Right cardiac atrium (tissue), 5 donors: ENCODE data around the gene GKN2. TPM values are rescaled to one million over a fixed set of nuclear protein-coding genes. Genes with fewer than 3 reads are reported as not detected.
A peak's percentile ranks its signal among the peaks of the same experiment; 100 is the strongest.

ENCODE experiments used
- ATAC-seq, 2 donors: fragments of 200-7000 bp; cut with Tn5 transposase; one replicate each; pipeline versions ENCODE4 v1.8.0 to v1.9.1; 2020; ENCODE audit warnings: moderate library complexity in 2 of 2, mild to moderate bottlenecking in 1 of 2
- DNase-seq, 3 donors: peaks; one replicate each; pipeline ENCODE4 v3.0.0-alpha.2; 2020
- H3K27ac ChIP-seq: one replicate; pipeline ENCODE4 v1.5.1; 2013; ENCODE audit warnings: mild to moderate bottlenecking, low read length, control low read depth, moderate library complexity
- H3K27me3 ChIP-seq: one replicate; pipeline ENCODE4 v1.6.1; 2013; ENCODE audit not compliant: control insufficient read depth, insufficient read depth
- H3K4me1 ChIP-seq: one replicate; pipeline ENCODE4 v1.6.1; 2013; ENCODE audit warnings: low read length; ENCODE audit not compliant: control insufficient read depth, insufficient read depth
- H3K4me3 ChIP-seq: one replicate; pipeline ENCODE4 v1.5.1; 2013; ENCODE audit warnings: low read length, control low read depth
- H3K9me3 ChIP-seq: one replicate; pipeline ENCODE4 v1.6.1; 2013; ENCODE audit warnings: low read length; ENCODE audit not compliant: control insufficient read depth
- WGBS: extraction: QIAGEN DNeasy Blood & Tissue Kit; methylation state at CpG from one replicate; pipeline ENCODE4 v1.1.7; 2013; 5-methylcytosine and 5-hydroxymethylcytosine counted together
- intact Hi-C, 4 donors: fragments of 100-400 bp; cut with DNase I; formaldehyde crosslinking; loops; one replicate each; pipeline versions ENCODE4 v1.11.0 to v1.14.0; 2022 to 2023
- polyA plus RNA-seq: library from polyadenylated mRNA; stranded (reverse); fragments of 200-250 nt; gene quantifications from one replicate; pipeline ENCODE4 v1.2.3, GENCODE V29; 2013
- total RNA-seq, 4 donors: library from RNA; stranded (reverse); fragmentation: NEBNext Ultra II Directional; extraction: Animal tissue kit (Norgen Biotek cat#: 25700); gene quantifications; one replicate each; pipeline ENCODE4 v1.2.1, GENCODE V29; 2021
- donor health status: healthy with polysubstance abuse.
- donor health status: DM: no; HTN: yes; CAD: no.
- donor health status: DM: no; HTN: no; CAD: no.
- donor health status: DM: no; HTN: yes; CAD: no; lungs with severe emphysema.
- donor health status: DM: yes; HTN: yes; CAD: no.

GKN2 gene
- total and polyA plus RNA-seq, 5 donors: not detected

DNA sequence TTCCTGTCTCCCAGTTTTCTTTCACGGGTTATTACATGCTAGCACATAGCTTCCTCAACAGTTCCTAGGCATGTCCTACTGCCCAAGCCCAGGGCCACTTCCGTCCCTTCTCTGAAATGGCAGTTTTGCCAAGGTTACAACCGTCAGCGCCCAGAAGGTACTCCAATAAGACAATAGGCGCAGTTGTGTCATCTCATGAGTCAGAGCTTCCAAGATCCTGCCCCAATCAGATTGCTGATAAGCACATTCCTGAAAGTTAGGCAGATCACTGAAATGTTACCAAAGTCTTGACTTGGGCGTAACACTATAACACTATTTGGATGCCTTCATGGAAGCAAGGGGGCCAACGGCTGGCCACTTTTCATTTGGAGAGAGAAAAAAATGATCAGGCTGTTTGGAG is 34.2 kb downstream of the GKN2 start:
- intact Hi-C loops: loop anchor here in 3 of 4 donors (10.0 kb wide), 2 partner anchors 174 to 454 kb away; partner anchors contain the start of genes APLF (in 1 of the 3) and FBXO48 (in 1 of the 3)
- Histone ChIP-seq H3K27me3 (no peaks in the 10 kb centered on the region), H3K9me3 (no peaks in the 10 kb centered on the region), H3K4me3 (no peak overlapping the region), H3K4me1 (no peaks in the 10 kb centered on the region), H3K27ac (no peak overlapping the region)
- DNase-seq: no peak
- 81% methylated on average over 7 of the region's 7 CpGs for WGBS
- ATAC-seq: no peak

DNA sequence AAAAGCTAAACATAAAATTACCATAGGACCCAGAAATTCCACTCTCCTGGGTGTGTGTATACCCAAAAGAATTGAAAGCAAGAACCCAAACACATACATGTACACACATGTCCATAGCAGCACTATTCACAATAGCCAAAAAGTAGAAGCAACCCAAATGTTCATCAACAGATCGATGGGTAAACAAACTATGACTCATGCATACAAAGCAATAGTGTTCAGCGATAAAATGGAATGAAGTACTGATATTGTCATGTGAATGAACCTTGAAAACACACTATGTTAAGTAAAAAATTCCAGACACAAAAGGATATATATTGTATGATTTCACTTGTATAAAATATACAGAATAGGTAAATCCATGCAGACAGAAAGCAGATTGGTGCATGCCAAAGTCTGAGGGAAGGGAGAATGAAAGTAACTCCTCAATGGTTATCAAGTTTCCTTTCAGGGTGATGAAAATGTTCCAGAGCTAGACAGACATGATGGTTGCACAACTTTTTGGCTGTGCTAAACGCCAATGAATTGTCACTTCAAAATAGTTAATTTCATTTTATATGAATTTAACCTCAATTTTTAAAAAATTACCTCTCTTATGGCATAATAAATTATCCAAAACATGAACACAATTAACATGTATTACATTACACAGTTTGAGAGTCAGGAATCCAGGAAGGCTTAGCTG is 35.5 kb downstream of the GKN2 start:
- H3K27ac ChIP-seq: no peak overlapping the region
- DNase-seq: no peak
- 68% methylated on average over 3 of the region's 3 CpGs for whole genome bisulfite sequencing
- H3K4me3 ChIP-seq: no peak overlapping the region
- H3K9me3 ChIP-seq: no peaks in the 10 kb centered on the region
- ATAC-seq: peak in 1 of 2 donors; percentile 47
- intact Hi-C loops: loop anchor here in 3 of 4 donors (10.0 kb wide), 2 partner anchors 172 to 452 kb away; partner anchors contain the start of genes APLF (in 1 of the 3) and FBXO48 (in 1 of the 3)
- H3K27me3 ChIP-seq: no peaks in the 10 kb centered on the region
- no peaks in the 10 kb centered on the region for H3K4me1 ChIP-seq

DNA sequence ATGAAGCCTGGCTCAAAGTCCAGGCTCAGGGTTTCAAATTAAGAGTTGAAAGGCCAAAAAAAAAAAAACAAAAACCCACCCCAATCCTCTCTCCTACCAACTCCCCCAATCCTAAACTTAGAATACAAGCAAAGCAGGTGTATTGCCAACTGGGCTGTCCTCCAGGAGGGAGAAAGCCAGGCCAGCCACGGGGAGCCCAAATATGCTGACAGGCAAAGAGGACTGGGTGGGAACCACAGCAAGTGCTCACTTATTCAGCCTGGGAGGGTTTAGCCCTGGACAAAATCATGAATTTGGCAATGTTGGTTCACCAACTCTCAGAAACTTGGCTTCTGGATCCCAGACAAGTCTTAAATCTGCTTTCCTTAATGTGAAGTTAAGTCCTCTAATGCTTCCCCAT is 36.5 kb downstream of the GKN2 start:
- no peaks in the 10 kb centered on the region for H3K27me3 ChIP-seq
- peak; percentile 32 to 78 (median 76) for DNase-seq
- no peaks in the 10 kb centered on the region for H3K9me3 ChIP-seq
- ATAC-seq: peak; percentile 60 to 67
- intact Hi-C loops: loop anchor here in 3 of 4 donors (10.0 kb wide), 2 partner anchors 171 to 451 kb away; partner anchors contain the start of genes APLF (in 1 of the 3) and FBXO48 (in 1 of the 3)
- H3K27ac ChIP-seq: no peak overlapping the region
- no peaks in the 10 kb centered on the region for H3K4me1 ChIP-seq
- 38% methylated on average over 1 of the region's 1 CpG for WGBS
- no peak overlapping the region for H3K4me3 ChIP-seq

DNA sequence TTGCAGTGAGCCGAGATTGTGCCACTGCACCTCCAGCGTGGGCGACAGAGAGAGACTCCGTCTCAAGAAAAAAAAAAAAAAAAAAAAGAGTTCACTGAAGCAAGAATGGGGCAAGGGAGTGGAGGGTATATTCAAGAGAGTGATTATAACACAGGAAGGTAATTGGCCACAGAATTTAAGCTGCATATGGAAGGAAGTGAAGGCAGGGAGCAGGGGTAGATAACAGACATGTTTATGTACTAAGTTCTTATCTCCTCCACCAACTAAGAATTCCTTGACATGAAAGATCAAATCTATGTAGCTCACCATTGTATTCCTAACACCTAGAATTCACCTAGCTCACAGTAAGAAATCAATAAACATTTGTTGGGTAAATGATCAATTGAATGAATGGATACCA is 37.3 kb downstream of the GKN2 start:
- Histone ChIP-seq H3K27ac (no peak overlapping the region), H3K4me3 (no peak overlapping the region), H3K4me1 (no peaks in the 10 kb centered on the region), H3K27me3 (no peaks in the 10 kb centered on the region), H3K9me3 (no peaks in the 10 kb centered on the region)
- DNase-seq (no peak), ATAC-seq (no peak)
- intact Hi-C loops: loop anchor here in 3 of 4 donors (10.0 kb wide), 2 partner anchors 171 to 451 kb away; partner anchors contain the start of genes APLF (in 1 of the 3) and FBXO48 (in 1 of the 3)
- WGBS: 89% methylated on average over 4 of the region's 4 CpGs

DNA sequence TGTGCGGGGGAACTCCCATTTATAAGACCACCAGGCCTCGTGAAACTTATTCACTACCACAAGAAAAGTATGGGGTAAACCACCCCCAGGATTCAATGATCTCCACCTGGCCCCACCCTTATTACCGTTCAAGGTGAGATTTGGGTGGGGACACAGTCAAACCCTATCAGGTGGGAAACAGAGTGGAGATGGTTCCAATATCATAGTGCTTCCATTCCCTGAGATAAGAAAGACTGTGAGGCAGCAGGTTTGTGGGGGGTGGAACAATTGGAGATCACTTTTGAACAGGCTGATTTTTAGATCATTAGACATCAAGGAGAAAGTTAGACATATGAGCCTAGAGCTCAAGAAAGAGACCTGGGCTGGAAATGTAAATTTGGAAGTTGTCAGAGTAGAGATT is 39.3 kb downstream of the GKN2 start:
- Histone ChIP-seq H3K27me3 (no peaks in the 10 kb centered on the region), H3K4me3 (no peak overlapping the region), H3K4me1 (peaks cover 4% of the 10 kb centered on the region), H3K27ac (no peak overlapping the region), H3K9me3 (no peaks in the 10 kb centered on the region)
- intact Hi-C loops: loop anchor here (5.0 to 10.0 kb wide), 3 partner anchors 169 to 449 kb away; partner anchors contain the start of genes APLF (in 1 of the 4) and FBXO48 (in 1 of the 4)
- WGBS: 92% methylated on average over 3 of the region's 3 CpGs
- no peak for ATAC-seq
- DNase-seq: no peak

DNA sequence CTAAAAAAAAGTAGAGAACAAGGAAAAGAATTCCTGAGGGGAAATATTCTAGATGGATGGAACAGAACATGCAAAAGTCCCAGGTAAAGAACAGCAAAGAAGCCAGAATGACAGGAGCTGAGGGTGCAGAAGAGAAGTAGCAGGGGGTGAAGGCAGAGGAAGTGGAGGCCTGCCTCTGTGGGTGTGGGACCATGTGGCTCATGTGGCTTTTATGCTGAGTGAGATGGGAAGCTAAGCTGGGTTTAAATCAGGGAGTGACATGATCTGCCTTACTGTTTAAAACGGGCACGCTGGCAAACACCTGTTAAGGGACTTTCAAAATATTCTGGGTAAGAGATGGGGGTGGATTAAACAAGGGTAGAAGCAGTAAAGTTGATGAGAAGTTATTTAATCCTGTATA is 40.0 kb downstream of the GKN2 start:
- Histone ChIP-seq H3K27ac (no peak overlapping the region), H3K4me1 (peaks cover 7% of the 10 kb centered on the region), H3K4me3 (no peak overlapping the region), H3K27me3 (no peaks in the 10 kb centered on the region), H3K9me3 (no peaks in the 10 kb centered on the region)
- ATAC-seq (no peak), DNase-seq (no peak)
- WGBS: 29% methylated on average over 2 of the region's 2 CpGs
- intact Hi-C loops: loop anchor here (5.0 to 10.0 kb wide), 3 partner anchors 168 to 448 kb away; partner anchors contain the start of genes APLF (in 1 of the 4) and FBXO48 (in 1 of the 4)

DNA sequence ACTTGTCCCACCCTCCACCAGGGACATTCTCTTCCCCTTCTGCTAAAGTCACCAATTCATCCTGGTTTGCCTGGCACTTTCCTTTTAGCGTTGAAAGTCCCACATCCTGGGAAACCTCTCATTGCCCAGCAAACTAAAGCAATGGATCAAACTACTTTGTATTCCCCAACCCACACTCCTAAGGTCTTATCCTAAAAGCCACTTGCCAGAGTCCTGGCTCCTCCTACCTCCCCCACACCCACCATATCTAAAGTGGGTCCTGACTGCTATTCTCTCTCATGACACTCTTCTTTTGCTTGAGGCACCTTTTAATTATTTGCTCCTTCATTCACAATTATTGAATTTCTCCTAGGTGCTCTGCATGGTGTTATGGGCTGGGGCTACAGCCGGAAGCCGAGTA is 40.6 kb downstream of the GKN2 start:
- no peak for ATAC-seq
- no peak overlapping the region for H3K27ac ChIP-seq
- no peaks in the 10 kb centered on the region for H3K27me3 ChIP-seq
- DNase-seq: no peak
- no peaks in the 10 kb centered on the region for H3K9me3 ChIP-seq
- intact Hi-C loops: loop anchor here (5.0 to 10.0 kb wide), 3 partner anchors 167 to 447 kb away; partner anchors contain the start of genes APLF (in 1 of the 4) and FBXO48 (in 1 of the 4)
- H3K4me1 ChIP-seq: peaks cover 7% of the 10 kb centered on the region
- WGBS: 91% methylated on average over 3 of the region's 3 CpGs
- no peak overlapping the region for H3K4me3 ChIP-seq

DNA sequence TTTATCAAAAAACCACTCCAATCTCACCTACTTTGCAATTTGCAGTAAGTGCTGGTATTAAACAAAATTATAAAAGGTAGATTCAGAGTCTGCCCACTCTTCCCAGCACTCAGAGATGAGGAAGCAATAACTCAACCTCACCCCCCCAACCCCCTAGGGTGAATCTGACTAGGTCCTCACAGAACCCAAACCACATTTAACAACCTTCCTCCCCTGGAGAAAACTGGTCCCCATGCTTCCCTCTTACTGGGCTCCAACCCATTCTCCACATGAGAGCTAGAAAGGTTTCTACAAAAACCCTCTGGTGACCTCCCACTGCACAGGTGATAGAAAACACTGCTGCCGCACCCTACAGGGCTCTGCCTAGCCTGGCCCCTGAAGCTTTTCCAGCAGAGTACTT is 41.0 kb downstream of the GKN2 start:
- DNase-seq: no peak
- 82% methylated on average over 1 of the region's 1 CpG for WGBS
- H3K4me1 ChIP-seq: peaks cover 7% of the 10 kb centered on the region
- no peak for ATAC-seq
- intact Hi-C loops: loop anchor here (5.0 to 10.0 kb wide), 3 partner anchors 167 to 447 kb away; partner anchors contain the start of genes APLF (in 1 of the 4) and FBXO48 (in 1 of the 4)
- no peaks in the 10 kb centered on the region for H3K27me3 ChIP-seq
- H3K27ac ChIP-seq: no peak overlapping the region
- no peaks in the 10 kb centered on the region for H3K9me3 ChIP-seq
- no peak overlapping the region for H3K4me3 ChIP-seq

DNA sequence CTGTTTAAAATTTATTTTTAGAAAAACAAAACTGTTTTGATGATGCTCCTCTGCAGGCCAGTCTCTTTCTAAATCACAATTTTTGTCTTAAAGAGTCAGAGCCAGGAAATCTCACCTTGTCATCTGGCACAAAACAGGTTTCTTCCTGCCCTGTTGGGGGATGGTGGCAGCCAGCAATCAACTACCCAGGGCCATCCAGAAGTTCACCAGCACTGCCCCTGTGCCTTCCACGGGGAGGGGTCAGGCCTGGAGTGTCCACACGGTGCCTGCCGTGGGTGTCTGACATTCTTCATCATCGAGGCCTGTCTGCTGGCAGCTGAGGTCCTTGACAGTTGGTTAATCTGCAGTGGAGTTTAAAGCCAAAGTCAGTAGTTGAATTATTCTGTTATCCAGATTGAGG is 41.4 kb downstream of the GKN2 start:
- WGBS: 57% methylated on average over 4 of the region's 4 CpGs
- H3K27ac ChIP-seq: peak overlapping the region; percentile 5
- H3K9me3 ChIP-seq: no peaks in the 10 kb centered on the region
- intact Hi-C loops: loop anchor here (5.0 to 10.0 kb wide), 3 partner anchors 166 to 446 kb away; partner anchors contain the start of genes APLF (in 1 of the 4) and FBXO48 (in 1 of the 4)
- DNase-seq (peak in 1 of 3 donors; percentile 72), ATAC-seq (no peak)
- no peak overlapping the region for H3K4me3 ChIP-seq
- peaks cover 7% of the 10 kb centered on the region for H3K4me1 ChIP-seq
- no peaks in the 10 kb centered on the region for H3K27me3 ChIP-seq

DNA sequence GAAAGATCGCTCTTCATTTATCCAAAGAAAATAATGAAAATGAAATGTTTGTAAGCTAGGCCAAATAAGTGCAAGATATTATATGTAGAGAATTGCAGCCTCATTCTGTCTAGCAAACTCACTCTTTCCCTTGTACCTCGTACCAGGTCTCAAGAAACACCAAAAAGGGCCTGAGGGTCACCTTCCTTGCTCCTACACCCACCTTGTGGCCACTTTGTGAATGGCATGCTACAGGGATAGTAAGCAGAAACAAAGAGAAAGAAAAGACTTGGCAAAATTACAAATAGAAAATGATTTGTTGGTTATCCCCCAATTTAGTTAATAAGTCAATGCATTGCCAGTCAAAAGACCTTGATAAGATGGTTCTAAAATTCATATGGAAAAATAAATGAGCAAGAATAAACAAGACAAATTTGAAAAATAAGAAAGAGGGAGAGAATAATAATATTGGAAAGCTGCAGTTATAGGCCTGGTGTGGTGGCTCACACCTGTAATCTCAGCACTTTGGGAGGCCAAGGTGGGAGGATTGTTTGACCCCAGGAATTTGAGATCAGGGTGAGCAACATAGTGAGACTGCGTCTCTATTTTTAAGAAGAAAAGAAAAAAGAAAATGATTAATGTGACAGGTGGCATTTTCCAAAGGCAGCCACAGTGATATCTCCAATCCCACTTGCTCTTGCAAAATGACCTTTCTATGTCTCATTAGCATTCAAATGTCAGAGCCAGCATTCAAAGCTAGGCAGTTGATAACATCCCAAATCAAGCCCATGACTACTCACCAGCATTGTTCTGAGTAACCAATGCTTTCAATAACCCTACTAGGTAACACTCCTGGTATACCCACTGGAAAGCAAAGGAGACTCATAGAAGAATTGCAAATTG is 42.7 kb downstream of the GKN2 start:
- DNase-seq (peak; percentile 70 to 88 (median 72)), ATAC-seq (peak in 1 of 2 donors; percentile 71)
- WGBS: 62% methylated on average over 3 of the region's 3 CpGs
- H3K27ac ChIP-seq: peak overlapping the region; percentile 76
- H3K4me3 ChIP-seq: no peak overlapping the region
- intact Hi-C loops: loop anchor here (5.0 to 10.0 kb wide), 3 partner anchors 165 to 445 kb away; partner anchors contain the start of genes APLF (in 1 of the 4) and FBXO48 (in 1 of the 4)
- H3K4me1 ChIP-seq: peaks cover 7% of the 10 kb centered on the region
- H3K9me3 ChIP-seq: no peaks in the 10 kb centered on the region
- H3K27me3 ChIP-seq: no peaks in the 10 kb centered on the region
